D341Med (cell line): ENCODE data around the gene ACOT7.
A peak's percentile ranks its signal among the peaks of the same experiment; 100 is the strongest.
"Not testable (repeated sequence)": the region's sequence is repeated elsewhere in the genome, so short reads cannot be mapped to it uniquely, and the experiment has no call there.

Experiments
- DNase-seq: peaks from one replicate; pipeline ENCODE4 v3.0.0; 2012; ENCODE audit warnings: low spot score

The ACOT7 gene

GRCh38 chr1:6396998-6397397, 3.4 kb upstream of the ACOT7 start:
- DNase-seq: no peak

GRCh38 chr1:6395781-6396244, 2.2 kb upstream of the ACOT7 start:
- not testable (repeated sequence) for DNase-seq

GRCh38 chr1:6395130-6395529, 1.6 kb upstream of the ACOT7 start:
- not testable (repeated sequence) for DNase-seq

DNA sequence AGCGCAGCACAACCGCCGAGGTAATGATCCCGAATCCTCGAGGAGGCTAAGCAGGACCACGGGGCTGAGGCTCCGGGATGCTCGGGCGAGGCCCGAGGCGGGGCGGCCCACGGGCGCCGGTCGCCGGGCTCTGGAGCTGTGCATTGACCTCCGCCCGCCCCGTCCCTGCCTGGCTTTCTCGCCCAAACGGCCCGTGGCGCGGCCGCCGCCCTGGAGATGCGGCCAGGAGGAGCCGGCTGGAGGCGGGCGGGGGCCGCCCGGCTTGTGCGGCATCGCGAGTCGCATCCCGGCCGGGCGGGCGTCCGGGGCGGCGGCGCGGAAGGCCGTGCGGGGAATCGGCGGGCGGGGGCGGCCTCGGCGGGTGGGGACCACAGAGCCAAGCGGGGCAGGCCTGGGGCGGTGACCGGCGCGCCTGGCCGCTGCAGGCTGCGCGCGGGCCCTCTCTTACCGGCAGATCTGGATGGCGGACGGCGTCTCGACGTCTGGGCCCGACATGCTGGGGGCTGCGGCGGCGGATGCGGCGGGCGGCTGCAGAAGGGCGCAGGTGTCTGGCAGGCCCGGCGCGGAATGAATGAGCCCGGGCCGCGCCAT, 663 bp downstream of the ACOT7 start:
- DNase-seq: no peak

GRCh38 chr1:6391951-6392808, 1.4 kb downstream of the ACOT7 start:
- DNase-seq: no peak

DNA sequence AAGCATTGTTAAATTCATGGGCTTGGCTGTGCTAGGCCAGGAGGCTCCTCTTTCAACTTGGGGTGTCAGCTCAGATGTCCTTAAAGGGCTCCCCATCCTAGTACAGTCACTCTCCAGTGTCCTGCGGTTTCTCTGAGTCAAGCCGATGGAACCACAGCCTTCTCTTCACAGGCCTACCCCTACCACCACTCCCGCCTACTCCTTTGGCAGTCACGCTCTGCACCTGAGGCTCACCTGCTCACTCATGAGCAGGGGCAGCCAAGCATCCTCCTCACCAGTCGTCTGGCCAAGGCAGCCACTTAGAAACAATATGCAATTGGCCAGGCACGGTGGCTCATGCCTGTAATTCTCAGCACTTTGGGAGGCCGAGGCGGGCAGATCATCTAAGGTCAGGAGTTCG, 3.6 kb downstream of the ACOT7 start:
- DNase-seq: no peak

DNA sequence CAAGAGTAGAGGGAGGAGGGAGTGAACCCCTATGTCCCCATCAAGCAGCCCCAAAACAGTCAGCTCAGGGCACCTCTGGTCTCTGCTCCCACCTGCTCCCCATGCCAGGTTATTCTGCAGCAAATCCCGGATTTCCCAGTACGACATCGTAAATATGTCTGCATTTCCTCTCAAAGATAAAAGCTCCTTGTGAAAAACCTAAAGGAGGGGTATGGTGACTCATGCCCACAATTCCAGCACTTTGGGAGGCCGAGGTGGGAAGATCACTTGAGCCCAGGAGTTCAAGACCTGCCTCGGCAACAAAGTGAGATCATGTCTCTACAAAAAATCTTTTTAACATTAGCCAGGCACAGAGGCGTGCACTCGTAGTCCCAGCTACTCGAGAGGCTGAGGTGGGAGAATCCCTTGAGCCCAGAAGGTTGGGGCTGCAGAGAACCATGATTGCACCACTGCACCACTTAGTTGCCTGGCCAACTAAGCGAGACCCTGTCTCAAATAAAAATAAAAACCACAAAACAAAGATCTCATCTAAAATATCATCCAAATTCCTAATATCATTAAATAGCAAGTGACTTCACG, 7.1 kb downstream of the ACOT7 start:
- no peak for DNase-seq

- DNase-seq: no peak
Measured at GRCh38 chr1:6385488-6386191, 7.9 kb downstream of the ACOT7 start.

DNA sequence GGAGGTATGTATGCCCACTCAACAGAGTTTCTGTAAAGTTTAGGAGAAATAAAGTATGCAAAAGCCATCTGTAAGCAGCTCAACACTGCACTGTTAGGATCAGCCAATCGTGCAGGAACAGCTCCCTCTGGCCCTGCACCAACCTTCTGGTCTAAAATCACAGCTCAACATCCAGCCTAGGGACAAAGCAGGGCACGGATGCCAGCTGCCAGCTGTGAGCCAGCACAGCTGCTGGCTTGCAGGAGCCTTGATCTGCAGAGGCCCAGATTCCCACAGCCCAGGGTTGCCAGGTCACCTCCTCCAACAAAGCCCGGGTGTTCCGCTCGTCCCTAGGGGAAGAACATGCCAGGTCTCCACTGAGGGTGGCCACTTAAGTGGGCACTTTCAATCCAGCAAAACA, 8.6 kb downstream of the ACOT7 start:
- peak; percentile 60 for DNase-seq

DNA sequence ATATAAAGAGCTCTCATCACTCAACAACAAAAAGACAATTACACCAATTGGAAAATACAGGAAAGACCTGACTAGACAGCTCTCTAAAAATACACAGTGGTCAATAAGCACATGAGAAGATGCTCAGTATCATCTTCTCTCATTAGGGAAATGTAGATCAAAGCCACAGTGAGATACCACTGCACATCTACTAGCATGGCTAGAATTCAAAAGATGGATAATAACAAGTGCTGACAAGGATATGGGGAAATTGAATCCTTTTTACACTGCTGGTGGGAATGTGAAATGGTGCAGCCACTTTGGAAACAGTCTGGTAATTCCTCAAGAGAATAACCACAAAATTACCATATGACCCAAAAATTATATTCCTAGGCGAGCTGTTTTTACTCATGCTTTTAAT, 9.4 kb downstream of the ACOT7 start:
- DNase-seq: no peak

GRCh38 chr1:6380037-6380436, 13.5 kb downstream of the ACOT7 start:
- DNase-seq: no peak

- peak; percentile 84 for DNase-seq
Measured at GRCh38 chr1:6378096-6378746, 15.3 kb downstream of the ACOT7 start.

DNA sequence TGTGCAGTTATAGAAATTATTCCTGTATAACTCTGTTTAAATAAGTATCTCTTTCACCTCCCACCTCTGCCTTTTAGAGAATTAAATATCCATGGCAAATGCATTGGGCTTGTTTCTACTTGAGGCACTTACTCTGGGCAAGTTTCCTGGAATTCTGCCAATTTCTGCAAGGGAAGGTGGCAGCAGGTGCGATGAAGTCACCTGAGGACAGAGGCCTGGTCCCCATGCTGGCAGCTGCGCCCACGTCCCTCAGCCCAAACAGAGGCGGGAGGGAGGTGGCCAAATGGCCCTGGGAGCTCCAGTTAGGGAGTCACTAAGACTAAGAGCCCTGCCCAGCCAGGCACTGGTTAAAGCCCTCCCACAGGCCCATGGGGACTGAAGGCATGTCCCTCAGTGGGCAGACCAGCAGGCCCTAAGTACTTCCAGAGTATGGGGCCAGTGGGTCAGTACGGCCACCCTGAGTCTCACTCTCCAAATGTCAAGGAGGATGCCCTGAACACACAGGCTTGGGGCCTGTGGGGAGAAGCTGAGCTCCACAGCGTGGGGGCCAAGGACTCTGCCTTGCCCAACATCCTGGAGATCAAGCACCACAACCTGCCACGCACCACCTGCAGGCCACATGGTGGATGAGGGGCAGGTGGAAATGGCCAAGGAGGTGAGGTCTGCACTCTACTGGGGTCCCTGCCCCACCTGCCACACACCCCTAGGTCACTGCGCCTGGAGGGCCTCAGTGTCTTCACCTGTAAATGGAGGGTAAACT, 19.4 kb downstream of the ACOT7 start:
- no peak for DNase-seq

- DNase-seq: not testable (repeated sequence)
Measured at GRCh38 chr1:6372236-6372635, 21.3 kb downstream of the ACOT7 start.

DNA sequence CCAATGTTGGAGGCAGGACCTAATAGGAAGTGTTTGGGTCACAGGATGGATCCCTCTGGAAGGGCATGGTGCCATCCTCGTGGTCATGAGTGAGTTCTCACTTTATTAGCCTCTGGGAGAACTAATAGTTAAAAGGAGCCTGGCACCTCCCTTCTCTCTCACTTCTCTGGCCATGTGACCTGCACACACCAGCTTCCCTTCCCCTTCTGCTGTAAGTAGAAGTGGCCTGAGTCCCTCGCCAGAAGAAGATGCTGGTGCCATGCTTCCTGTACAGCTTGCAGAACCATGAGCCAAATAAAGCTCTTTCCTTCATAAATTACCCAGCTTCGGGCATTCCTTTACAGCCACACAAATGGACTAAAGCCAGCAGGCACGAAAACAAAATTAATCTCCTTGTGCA, 23.6 kb downstream of the ACOT7 start:
- no peak for DNase-seq

DNA sequence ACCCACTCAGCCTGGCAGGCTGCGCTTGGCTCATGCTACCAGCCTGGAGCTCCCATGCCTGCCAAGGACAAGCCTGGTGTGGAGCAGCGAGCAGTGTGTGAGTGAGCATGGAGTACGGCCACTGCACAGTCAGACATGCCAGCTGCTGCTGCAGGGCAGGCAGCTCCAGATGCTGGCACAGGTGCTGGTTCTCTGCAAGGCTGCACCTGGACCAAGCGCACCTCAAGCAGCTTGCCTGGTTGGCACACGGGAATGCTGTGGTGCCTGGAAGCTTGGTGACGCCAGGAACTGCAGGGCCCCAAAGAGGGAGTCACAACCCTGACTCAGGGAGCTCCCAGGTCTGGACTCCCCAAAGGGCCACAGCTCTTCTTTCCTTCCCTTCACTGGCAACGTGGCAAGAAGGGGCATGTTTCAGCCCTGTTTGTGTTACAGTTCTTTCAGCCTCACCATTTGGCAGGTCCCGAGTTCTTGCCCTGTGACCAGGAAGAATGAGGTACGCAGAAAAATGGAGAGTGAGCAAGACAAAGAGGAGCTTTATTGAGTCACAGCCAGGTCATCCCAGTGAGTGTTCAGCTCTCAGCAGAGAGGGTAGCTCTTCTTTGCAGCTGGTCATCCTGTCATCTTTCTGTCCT, 26.1 kb downstream of the ACOT7 start:
- DNase-seq: no peak

DNA sequence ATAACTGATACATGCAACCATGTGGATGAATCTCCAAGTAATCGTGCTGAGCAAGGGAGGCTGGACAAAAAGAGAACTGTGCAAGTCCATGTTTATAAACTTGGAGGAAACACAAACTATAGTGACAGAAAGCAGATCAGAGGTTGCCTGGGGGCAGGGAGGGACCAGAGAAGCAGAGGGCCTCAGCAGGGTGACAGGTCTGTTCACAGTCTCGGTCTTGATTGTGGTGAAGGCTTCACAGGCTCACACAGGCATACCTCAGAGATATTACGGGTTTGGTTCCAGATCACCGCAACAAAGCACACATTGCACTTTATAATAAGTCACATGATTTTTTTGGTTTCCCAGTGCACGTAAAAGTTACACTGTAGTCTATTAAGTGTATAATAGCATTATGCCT, 28.5 kb downstream of the ACOT7 start:
- no peak for DNase-seq

DNA sequence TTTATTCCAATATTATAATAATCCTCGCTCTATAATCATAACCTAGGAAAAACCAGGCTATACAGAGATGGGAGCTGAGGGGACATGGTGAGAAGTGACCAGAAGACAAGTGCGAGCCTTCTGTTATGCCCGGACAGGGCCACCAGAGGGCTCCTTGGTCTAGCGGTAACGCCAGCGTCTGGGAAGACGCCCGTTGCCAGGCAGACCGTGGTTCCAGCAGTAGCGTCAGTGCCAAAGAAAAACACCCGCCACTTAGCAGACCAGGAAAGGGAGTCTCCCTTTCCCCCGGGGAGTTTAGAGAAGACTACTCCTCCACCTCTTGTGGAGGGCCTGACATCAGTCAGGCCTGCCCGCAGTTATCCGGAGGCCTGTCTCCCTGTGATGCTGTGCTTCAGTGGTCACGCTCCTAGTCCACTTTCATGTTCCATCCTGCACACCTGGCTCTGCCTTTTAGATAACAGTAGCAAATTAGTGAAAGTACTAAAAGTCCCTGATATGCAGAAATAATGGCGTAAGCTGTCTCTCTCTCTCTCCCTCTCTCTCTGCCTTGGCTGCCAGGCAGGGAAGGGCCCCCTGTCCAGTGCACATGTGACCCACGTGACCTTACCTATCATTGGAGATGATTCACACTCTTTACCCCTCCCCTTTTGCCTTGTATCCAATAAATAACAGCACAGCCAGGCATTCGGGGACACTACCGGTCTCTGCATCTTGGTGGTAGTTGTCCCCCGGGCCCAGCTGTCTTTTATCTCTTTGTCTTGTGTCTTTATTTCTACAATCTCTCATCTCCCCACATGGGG, 30.3 kb downstream of the ACOT7 start:
- not testable (repeated sequence) for DNase-seq

GRCh38 chr1:6361124-6361775, 32.3 kb downstream of the ACOT7 start:
- DNase-seq: no peak
